Measurements from ENCODE around the gene HIF1A. TPM values are rescaled to one million over a fixed set of nuclear protein-coding genes. Genes with fewer than 3 reads are reported as not detected.

Gene HIF1A
- total and polyA plus RNA-seq, 2 donors (not counting 3 experiments of a cell fraction or from before 2014, with no cell fraction given) = 58.3 to 179 TPM

GRCh38 chr14:61769893-61770292, 74.6 kb downstream of the HIF1A start:
- Histone ChIP-seq H3K4me2 (ENCODE audit: insufficient read depth, low read length) (no peak overlapping the region), H2AFZ (ENCODE audit: low read depth, low read length) (no peak overlapping the region), H4K20me1 (replicated peaks; ENCODE audit: control insufficient read depth, extremely low read depth, insufficient read depth, low read length) (no peaks in the 10 kb centered on the region), H3K9me3 (replicated peaks; ENCODE audit: control insufficient read depth, insufficient read depth, low read length) (no peaks in the 10 kb centered on the region), H3K27me3 (ENCODE audit: control insufficient read depth in 2 of 2, insufficient read depth in 2 of 2, low read length in 2 of 2) (no peaks in the 10 kb centered on the region), H3K79me2 (ENCODE audit: control insufficient read depth, insufficient read depth, low read length) (peaks cover 25% of the 10 kb centered on the region), H3K9me1 (replicated peaks; ENCODE audit: control insufficient read depth, extremely low read depth, insufficient read depth, low read length) (no peaks in the 10 kb centered on the region), H3K36me3 (ENCODE audit: control insufficient read depth in 2 of 2, extremely low read depth in 1 of 2, insufficient read depth in 2 of 2, low read length in 2 of 2) (peaks cover 10 to 16% of the 10 kb centered on the region in 2 experiments), H3K27ac (ENCODE audit: insufficient read depth, low read depth, low read length) (no peak overlapping the region), H3K9ac (replicated peaks; ENCODE audit: extremely low read depth, insufficient read depth, low read length) (no peak overlapping the region), H3K4me3 (replicated peaks in 1 of 3; ENCODE audit: insufficient read depth in 1 of 3, low read depth in 1 of 3, low read length in 3 of 3) (no peak overlapping the region), H3K4me1 (ENCODE audit: control insufficient read depth, extremely low read depth, insufficient read depth, low read length) (peaks cover 14% of the 10 kb centered on the region)
- TF ChIP-seq CTCF (IDR thresholded peaks at IDR 0.05; ENCODE audit: extremely low read depth in 1 of 2, insufficient read depth in 1 of 2, low read depth in 1 of 2, low read length in 2 of 2) (no peak), EZH2 (IDR thresholded peaks at IDR 0.05; ENCODE audit: borderline replicate concordance, low read depth, low read length, severe bottlenecking) (no peak), MAX (IDR thresholded peaks at IDR 0.05; ENCODE audit: insufficient read depth, insufficient read length) (no peak), JUN (IDR thresholded peaks at IDR 0.05; ENCODE audit: borderline replicate concordance, insufficient read depth, insufficient read length, low read depth) (no peak), POLR2AphosphoS5 (IDR thresholded peaks at IDR 0.05; ENCODE audit: insufficient read depth, low read depth, low read length) (no peak), GATA2 (IDR thresholded peaks at IDR 0.05; ENCODE audit: insufficient read depth, insufficient read length, low read depth, low read length) (no peak), MYC (IDR thresholded peaks at IDR 0.05; ENCODE audit: low read depth, low read length) (no peak), POLR2A (IDR thresholded peaks at IDR 0.05; ENCODE audit: low read depth, low read length) (no peak), FOS (IDR thresholded peaks at IDR 0.05; ENCODE audit: borderline replicate concordance, insufficient read depth, low read length) (no peak)
- BruUV-seq (replicated peaks) = no TSS peak
- POLR2A ChIA-PET = no interaction called here
- intact Hi-C loops (cut with micrococcal nuclease) = loop anchor here (10.0 kb wide), 1 partner anchor 475 kb away; no protein-coding TSS in a partner anchor
- CTCF ChIA-PET = no interaction called here
- dilution Hi-C loops (cut with MboI; ENCODE audit: extremely low pct_ligation_motif_present, low sequenced_read_pairs) = no loop called here
- no peak for DNase-seq (ENCODE audit: low read depth, low spot score)
- no peak for FAIRE-seq
